ENCODE measurements around the gene BCAS3.
"Not testable (repeated sequence)": the region's sequence is repeated elsewhere in the genome, so short reads cannot be mapped to it uniquely, and the experiment has no call there.

BCAS3 gene

DNA sequence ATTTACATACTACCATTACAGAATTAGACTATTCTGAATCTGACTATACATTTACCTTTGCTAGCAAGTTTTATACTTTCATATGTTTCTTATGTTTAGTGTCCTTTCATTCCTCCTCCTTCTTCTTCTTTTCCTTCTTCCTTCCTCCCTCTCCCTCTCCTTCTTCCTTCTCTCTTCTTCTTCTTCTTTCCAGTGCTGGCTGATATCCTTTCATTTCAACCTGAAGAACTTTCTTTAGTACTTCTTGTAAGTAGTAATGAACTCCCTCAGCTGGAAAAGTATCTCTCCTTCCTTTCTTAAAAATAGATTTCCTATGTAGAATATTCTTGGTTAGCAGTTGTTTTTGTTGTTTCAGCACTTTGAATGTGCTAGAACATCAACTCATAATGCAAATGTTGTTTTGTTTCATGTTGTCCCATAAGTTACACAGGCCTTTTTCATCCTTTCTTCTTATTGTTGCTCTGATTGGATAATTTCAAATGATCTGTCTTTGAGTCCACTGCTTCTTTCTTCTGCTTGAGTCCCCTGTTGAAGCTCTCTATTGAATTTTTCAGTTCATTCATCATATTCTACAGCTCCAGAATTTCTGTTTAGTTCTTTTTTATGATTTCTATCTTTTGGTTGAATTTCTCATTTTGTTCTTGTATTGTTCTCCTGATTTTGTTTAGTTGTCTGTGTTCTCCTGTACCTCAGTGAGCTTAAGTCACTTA is 759.5 kb downstream of the BCAS3 start:
- Histone ChIP-seq H3K4me3 (ENCODE audit: low read length) (no peak overlapping the region), H3K9ac (ENCODE audit: low read length) (no peak overlapping the region), H3K4me1 (ENCODE audit: control insufficient read depth, insufficient read depth, low read length) (no peaks in the 10 kb centered on the region), H3K27ac (ENCODE audit: low read depth, low read length) (no peak overlapping the region), H3K36me3 (ENCODE audit: control insufficient read depth, insufficient read depth, low read length) (no peaks in the 10 kb centered on the region), H3K27me3 (ENCODE audit: control insufficient read depth, insufficient read depth, low read length) (no peaks in the 10 kb centered on the region)

DNA sequence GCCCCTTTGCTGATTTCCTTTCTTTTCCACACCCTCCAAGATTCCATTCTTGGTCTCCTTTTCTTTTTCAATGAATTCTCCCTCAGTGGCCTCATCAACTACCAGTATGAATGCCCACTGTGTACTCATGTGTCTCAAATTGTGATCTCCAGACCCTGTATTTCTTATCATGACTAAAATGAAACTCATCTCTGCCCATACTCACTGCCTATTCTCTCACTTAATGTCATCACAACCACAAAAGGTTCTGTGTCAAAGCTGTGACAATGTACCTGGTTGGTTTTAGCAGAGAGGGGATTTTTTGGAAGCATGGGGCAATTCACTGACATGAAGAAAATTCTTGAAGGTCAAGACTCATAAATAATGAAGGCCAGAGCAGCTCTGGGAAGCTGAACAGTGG is 763.0 kb downstream of the BCAS3 start:
- Histone ChIP-seq H3K27me3 (ENCODE audit: control insufficient read depth, insufficient read depth, low read length) (peaks cover 8% of the 10 kb centered on the region), H3K27ac (ENCODE audit: low read depth, low read length) (no peak overlapping the region), H3K4me1 (ENCODE audit: control insufficient read depth, insufficient read depth, low read length) (no peaks in the 10 kb centered on the region), H3K4me3 (ENCODE audit: low read length) (no peak overlapping the region), H3K9ac (ENCODE audit: low read length) (no peak overlapping the region), H3K36me3 (ENCODE audit: control insufficient read depth, insufficient read depth, low read length) (no peaks in the 10 kb centered on the region)

DNA sequence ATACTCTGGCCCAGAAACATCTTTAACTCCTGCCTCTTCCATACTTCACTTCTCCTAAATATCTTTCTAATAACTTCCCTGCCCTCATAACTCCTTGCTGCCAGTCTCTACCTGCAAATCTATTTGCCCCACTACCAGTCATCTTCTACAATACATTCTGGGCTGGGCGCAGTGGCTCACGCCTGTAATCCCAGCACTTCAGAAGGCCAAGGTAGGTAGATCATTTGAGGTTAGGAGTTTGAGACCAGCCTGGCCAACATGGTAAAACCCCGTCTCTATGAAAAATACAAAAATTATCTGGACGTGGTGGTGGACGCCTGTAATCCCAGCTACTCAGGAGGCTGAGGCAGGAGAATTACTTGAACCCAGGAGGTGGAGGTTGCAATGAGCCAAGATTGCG is 763.9 kb downstream of the BCAS3 start:
- H3K9ac ChIP-seq (ENCODE audit: low read length); H3K4me3 ChIP-seq (ENCODE audit: low read length); H3K27me3 ChIP-seq (ENCODE audit: control insufficient read depth, insufficient read depth, low read length): not testable (repeated sequence)

DNA sequence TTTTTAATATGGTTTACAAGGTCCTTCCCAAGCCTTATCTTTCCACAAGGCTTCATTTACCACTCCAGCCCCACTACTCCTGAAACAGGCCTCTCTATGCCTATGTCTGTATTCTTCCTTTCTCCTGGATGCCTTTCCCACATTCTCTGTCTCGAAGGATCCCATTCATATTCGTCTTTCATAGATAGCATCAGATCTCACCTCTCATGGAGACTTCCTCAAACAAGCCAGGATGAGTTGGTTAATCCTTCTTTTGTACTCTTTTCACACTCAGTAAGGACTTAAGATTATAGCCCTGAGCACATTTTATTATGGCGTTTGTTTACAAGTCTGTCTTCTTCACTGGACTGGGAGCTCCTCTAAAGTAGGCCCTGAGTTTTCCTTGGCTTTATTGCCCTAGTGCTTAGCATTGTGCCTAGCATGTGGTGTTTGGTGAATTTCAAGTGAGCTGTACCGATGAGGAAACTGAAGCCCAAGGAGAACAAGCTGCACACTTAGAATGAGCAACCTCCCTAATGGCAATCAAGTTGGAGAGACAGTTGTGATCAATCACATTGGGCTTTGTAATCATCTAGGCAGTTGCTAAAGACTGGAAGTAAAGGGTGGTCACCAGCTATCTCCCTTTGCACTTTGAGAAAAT is 764.6 kb downstream of the BCAS3 start:
- no peak overlapping the region for H3K27ac ChIP-seq (ENCODE audit: low read depth, low read length)
- no peaks in the 10 kb centered on the region for H3K4me1 ChIP-seq (ENCODE audit: control insufficient read depth, insufficient read depth, low read length)
- no peaks in the 10 kb centered on the region for H3K36me3 ChIP-seq (ENCODE audit: control insufficient read depth, insufficient read depth, low read length)
- peaks cover 11% of the 10 kb centered on the region for H3K27me3 ChIP-seq (ENCODE audit: control insufficient read depth, insufficient read depth, low read length)
- no peak overlapping the region for H3K9ac ChIP-seq (ENCODE audit: low read length)
- H3K4me3 ChIP-seq (ENCODE audit: low read length): no peak overlapping the region

More for the DNA sequence above, 763.9 kb downstream of the BCAS3 start:
- H3K27ac ChIP-seq (ENCODE audit: low read depth, low read length); H3K4me1 ChIP-seq (ENCODE audit: control insufficient read depth, insufficient read depth, low read length); H3K36me3 ChIP-seq (ENCODE audit: control insufficient read depth, insufficient read depth, low read length): not testable (repeated sequence)

Measured in rectal smooth muscle tissue (tissue), 1 donor.